HG03159 (cell line): ENCODE results near the gene RASGEF1B.

Experiments
- ATAC-seq: cut with Tn5 transposase; IDR thresholded peaks from one replicate; pipeline ENCODE4 v1.9.1; 2021; ENCODE audit warnings: mild to moderate bottlenecking, moderate library complexity; ENCODE audit not compliant: unreplicated experiment

Gene RASGEF1B

GRCh38 chr4:81466841-81467671 is 4.7 kb downstream of the RASGEF1B start:
- ATAC-seq, result no peak

- no peak for ATAC-seq
Observed at GRCh38 chr4:81465406-81466340, 6.0 kb downstream of the RASGEF1B start.

- ATAC-seq, result no peak
Observed at GRCh38 chr4:81460834-81461233, 10.9 kb downstream of the RASGEF1B start.

- ATAC-seq, result no peak
Observed at GRCh38 chr4:81460191-81460701, 11.5 kb downstream of the RASGEF1B start.

- no peak for ATAC-seq
Observed at GRCh38 chr4:81459228-81459627, 12.5 kb downstream of the RASGEF1B start.

GRCh38 chr4:81457921-81458520 is 13.7 kb downstream of the RASGEF1B start:
- no peak for ATAC-seq

- ATAC-seq, result no peak
Observed at GRCh38 chr4:81457345-81457744, 14.4 kb downstream of the RASGEF1B start.

GRCh38 chr4:81455897-81456296 is 15.8 kb downstream of the RASGEF1B start:
- ATAC-seq, result no peak

- ATAC-seq, result no peak
Observed at GRCh38 chr4:81454948-81455347, 16.8 kb downstream of the RASGEF1B start.

- no peak for ATAC-seq
Observed at GRCh38 chr4:81454499-81454898, 17.2 kb downstream of the RASGEF1B start.

GRCh38 chr4:81453024-81453423 is 18.7 kb downstream of the RASGEF1B start:
- no peak for ATAC-seq

- no peak for ATAC-seq
Observed at GRCh38 chr4:81452452-81453006, 19.2 kb downstream of the RASGEF1B start.

GRCh38 chr4:81449015-81449414 is 22.7 kb downstream of the RASGEF1B start:
- no peak for ATAC-seq

- ATAC-seq, result no peak
Observed at GRCh38 chr4:81447566-81448229, 24.0 kb downstream of the RASGEF1B start.

GRCh38 chr4:81446634-81447033 is 25.1 kb downstream of the RASGEF1B start:
- no peak for ATAC-seq

- no peak for ATAC-seq
Observed at GRCh38 chr4:81445196-81445595, 26.5 kb downstream of the RASGEF1B start.

- no peak for ATAC-seq
Observed at GRCh38 chr4:81442484-81443085, 29.1 kb downstream of the RASGEF1B start.

GRCh38 chr4:81440949-81441348 is 30.8 kb downstream of the RASGEF1B start:
- ATAC-seq, result no peak

- ATAC-seq, result no peak
Observed at GRCh38 chr4:81436941-81437574, 34.6 kb downstream of the RASGEF1B start.
